DOHH2 (cell line): ENCODE data around the gene NOM1.

Source experiments
- CTCF ChIP-seq: fragments of 200-600 bp; sonication (generic); IDR thresholded peaks from one replicate; pipeline ENCODE4 v1.5.1; 2014; ENCODE audit warnings: antibody characterized with exemption, mild to moderate bottlenecking, low read depth, low read length; ENCODE audit not compliant: poor library complexity, severe bottlenecking
- EZH2phosphoT487 ChIP-seq: fragments of 200-600 bp; sonication (generic); IDR thresholded peaks from 2 replicates; pipeline ENCODE4 v1.6.1; 2017; ENCODE audit warnings: borderline replicate concordance, mild to moderate bottlenecking, antibody characterized with exemption, low read length, moderate library complexity, mixed read lengths

- TF ChIP-seq CTCF (no peak), EZH2phosphoT487 (no peak)
Measured at GRCh38 chr7:156993925-156994235, 44.4 kb downstream of the NOM1 start.
